HepG2 (cell line): ENCODE results near the gene MCTS1. TPM values are rescaled to one million over a fixed set of nuclear protein-coding genes. Genes with fewer than 3 reads are reported as not detected.

ENCODE experiments used
- HMG20B ChIP-seq: conservative IDR thresholded peaks from 2 replicates; pipeline ENCODE4 v1.6.1; 2016; ENCODE audit warnings: missing genetic modification reagents, missing compliant biosample characterization
- HNF4A ChIP-seq: sonication (generic); formaldehyde crosslinking; IDR thresholded peaks from 2 replicates; pipeline ENCODE4 v1.4.0; 2020; ENCODE audit warnings: missing genetic modification reagents
- NR3C1 ChIP-seq: sonication (generic); formaldehyde crosslinking; IDR thresholded peaks from 2 replicates; pipeline ENCODE4 v1.4.0; 2020; ENCODE audit warnings: missing genetic modification reagents
- THRA ChIP-seq: sonication (generic); formaldehyde crosslinking; IDR thresholded peaks from 2 replicates; pipeline ENCODE4 v1.4.0; 2020; ENCODE audit warnings: missing genetic modification reagents, borderline replicate concordance
- YEATS4 ChIP-seq: sonication (generic); formaldehyde crosslinking; IDR thresholded peaks from 2 replicates; pipeline ENCODE4 v1.4.0; 2020; ENCODE audit warnings: missing genetic modification reagents, borderline replicate concordance
- ZBTB8A ChIP-seq: sonication (generic); formaldehyde crosslinking; IDR thresholded peaks from 2 replicates; pipeline ENCODE4 v1.4.0; 2020; ENCODE audit warnings: mild to moderate bottlenecking, low read depth, missing genetic modification reagents, borderline replicate concordance
- ZNF331 ChIP-seq: sonication (generic); formaldehyde crosslinking; IDR thresholded peaks from 2 replicates; pipeline ENCODE4 v1.4.0; 2020; ENCODE audit warnings: missing genetic modification reagents
- ZNF496 ChIP-seq: sonication (generic); formaldehyde crosslinking; IDR thresholded peaks from 2 replicates; pipeline ENCODE4 v1.8.1; 2023; ENCODE audit warnings: mild to moderate bottlenecking, moderate library complexity, missing genetic modification reagents; ENCODE audit not compliant: insufficient replicate concordance
- ZNF503 ChIP-seq: sonication (generic); formaldehyde crosslinking; IDR thresholded peaks from 2 replicates; pipeline ENCODE4 v1.4.0; 2020; ENCODE audit warnings: missing genetic modification reagents
- ZNF607 ChIP-seq: sonication (generic); formaldehyde crosslinking; IDR thresholded peaks from 2 replicates; pipeline ENCODE4 v1.5.1; 2020; ENCODE audit warnings: missing genetic modification reagents, mild to moderate bottlenecking, borderline replicate concordance
- ZNF672 ChIP-seq: sonication (generic); formaldehyde crosslinking; IDR thresholded peaks from 2 replicates; pipeline ENCODE4 v1.8.1; 2022; ENCODE audit warnings: missing genetic modification reagents
- ZXDC ChIP-seq: sonication (generic); formaldehyde crosslinking; IDR thresholded peaks from 2 replicates; pipeline ENCODE4 v1.5.0; 2020; ENCODE audit warnings: mild to moderate bottlenecking, missing genetic modification reagents
- polyA plus RNA-seq, 8 experiments: library from polyadenylated mRNA; depleted of rRNA in 3 of 8; stranded (reverse) in 7 of 8; unstranded in 1 of 8; fragments of >200 nt; fragmentation: Illumina TruSeq in 4 of 8; extraction: Trizol in 4 of 8; gene quantifications; 2 replicates each; pipeline versions ENCODE4 v1.2.1 to v1.2.3, GENCODE V29; 2011 to 2016; ENCODE audit warnings: low read depth in 4 of 8, missing spikeins in 1 of 8, mixed read lengths in 1 of 8; ENCODE audit not compliant: insufficient read depth in 1 of 8
- total RNA-seq, 5 experiments: library from RNA; depleted of rRNA; stranded (reverse); fragments of >200 nt; fragmentation: Illumina TruSeq; extraction: Trizol; gene quantifications; 2 replicates each; pipeline ENCODE4 v1.2.3, GENCODE V29; 2016; ENCODE audit warnings: low read depth in 1 of 5
- TF ChIP-seq, protein P1 (sequence below): sonication (generic); formaldehyde crosslinking; IDR thresholded peaks from 2 replicates; pipeline ENCODE4 v1.4.0; 2020; ENCODE audit warnings: mild to moderate bottlenecking, missing genetic modification reagents
- TF ChIP-seq, protein P2 (sequence below): fragments of 450-650 bp; IDR thresholded peaks from 2 replicates; pipeline ENCODE4 v1.6.1; 2017

MCTS1 gene
- total and polyA plus RNA-seq, 2 of the 13 experiments (the other 11 are each of a cell fraction or from before 2014, with no cell fraction given) = 30.1 to 59.0 TPM

GRCh38 chrX:120629667-120630537, 26.0 kb downstream of the MCTS1 start, which contains the start of gene C1GALT1C1 (continued):
- TF ChIP-seq ZBTB8A (CRISPR knock-in tag) = no peak
- TF ChIP-seq THRA (CRISPR knock-in tag) = no peak
- no peak for TF ChIP-seq NR3C1 (CRISPR knock-in tag)
- no peak for TF ChIP-seq ZNF331 (CRISPR knock-in tag)
- TF ChIP-seq YEATS4 (CRISPR knock-in tag) = peak; percentile 52
- no peak for TF ChIP-seq HMG20B
- no peak for TF ChIP-seq ZNF496 (CRISPR knock-in tag)
- TF ChIP-seq ZNF607 = peak; percentile 17; the same call in 1 of the 2 replicates
- no peak for TF ChIP-seq ZNF503 (CRISPR knock-in tag)
- TF ChIP-seq ZXDC (CRISPR knock-in tag) = no peak
- TF ChIP-seq, protein P1, sequence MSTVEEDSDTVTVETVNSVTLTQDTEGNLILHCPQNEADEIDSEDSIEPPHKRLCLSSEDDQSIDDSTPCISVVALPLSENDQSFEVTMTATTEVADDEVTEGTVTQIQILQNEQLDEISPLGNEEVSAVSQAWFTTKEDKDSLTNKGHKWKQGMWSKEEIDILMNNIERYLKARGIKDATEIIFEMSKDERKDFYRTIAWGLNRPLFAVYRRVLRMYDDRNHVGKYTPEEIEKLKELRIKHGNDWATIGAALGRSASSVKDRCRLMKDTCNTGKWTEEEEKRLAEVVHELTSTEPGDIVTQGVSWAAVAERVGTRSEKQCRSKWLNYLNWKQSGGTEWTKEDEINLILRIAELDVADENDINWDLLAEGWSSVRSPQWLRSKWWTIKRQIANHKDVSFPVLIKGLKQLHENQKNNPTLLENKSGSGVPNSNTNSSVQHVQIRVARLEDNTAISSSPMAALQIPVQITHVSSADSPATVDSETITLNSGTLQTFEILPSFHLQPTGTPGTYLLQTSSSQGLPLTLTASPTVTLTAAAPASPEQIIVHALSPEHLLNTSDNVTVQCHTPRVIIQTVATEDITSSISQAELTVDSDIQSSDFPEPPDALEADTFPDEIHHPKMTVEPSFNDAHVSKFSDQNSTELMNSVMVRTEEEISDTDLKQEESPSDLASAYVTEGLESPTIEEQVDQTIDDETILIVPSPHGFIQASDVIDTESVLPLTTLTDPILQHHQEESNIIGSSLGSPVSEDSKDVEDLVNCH (CRISPR knock-in tag) = no peak
- TF ChIP-seq, protein P2, sequence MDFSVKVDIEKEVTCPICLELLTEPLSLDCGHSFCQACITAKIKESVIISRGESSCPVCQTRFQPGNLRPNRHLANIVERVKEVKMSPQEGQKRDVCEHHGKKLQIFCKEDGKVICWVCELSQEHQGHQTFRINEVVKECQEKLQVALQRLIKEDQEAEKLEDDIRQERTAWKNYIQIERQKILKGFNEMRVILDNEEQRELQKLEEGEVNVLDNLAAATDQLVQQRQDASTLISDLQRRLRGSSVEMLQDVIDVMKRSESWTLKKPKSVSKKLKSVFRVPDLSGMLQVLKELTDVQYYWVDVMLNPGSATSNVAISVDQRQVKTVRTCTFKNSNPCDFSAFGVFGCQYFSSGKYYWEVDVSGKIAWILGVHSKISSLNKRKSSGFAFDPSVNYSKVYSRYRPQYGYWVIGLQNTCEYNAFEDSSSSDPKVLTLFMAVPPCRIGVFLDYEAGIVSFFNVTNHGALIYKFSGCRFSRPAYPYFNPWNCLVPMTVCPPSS = no peak
- 0 out of 2 replicates have a peak, but pooled peaks have one; percentile 5 for TF ChIP-seq HNF4A (CRISPR knock-in tag)
- no peak for TF ChIP-seq ZNF672 (CRISPR knock-in tag)
